HepG2 (cell line): ENCODE measurements around the gene PRMT2. TPM values are rescaled to one million over a fixed set of nuclear protein-coding genes. Genes with fewer than 3 reads are reported as not detected.

Source experiments
- AHR ChIP-seq: IDR thresholded peaks from 2 replicates; pipeline ENCODE4 v1.6.1; 2018; ENCODE audit warnings: missing genetic modification reagents, missing compliant biosample characterization
- ARID2 ChIP-seq: sonication (generic); formaldehyde crosslinking; IDR thresholded peaks from 2 replicates; pipeline ENCODE4 v1.8.1; 2022; ENCODE audit warnings: mild to moderate bottlenecking, missing genetic modification reagents, borderline replicate concordance
- CEBPB ChIP-seq: IDR thresholded peaks from 2 replicates; pipeline ENCODE4 v1.6.1; 2011; ENCODE audit warnings: low read depth, low read length, improper control_type of control experiment, borderline replicate concordance
- CHCHD3 ChIP-seq: sonication (generic); formaldehyde crosslinking; IDR thresholded peaks from 2 replicates; pipeline ENCODE4 v1.8.0; 2022; ENCODE audit warnings: mild to moderate bottlenecking, missing genetic modification reagents, moderate library complexity
- LBX2 ChIP-seq: sonication (generic); formaldehyde crosslinking; IDR thresholded peaks from 2 replicates; pipeline ENCODE4 v1.5.0; 2020; ENCODE audit warnings: missing genetic modification reagents, mild to moderate bottlenecking, borderline replicate concordance
- MLLT10 ChIP-seq: sonication (generic); formaldehyde crosslinking; IDR thresholded peaks from 2 replicates; pipeline ENCODE4 v1.4.0; 2020; ENCODE audit warnings: missing genetic modification reagents
- NFIC ChIP-seq: IDR thresholded peaks from 2 replicates; pipeline ENCODE4 v1.6.1; 2012; ENCODE audit warnings: mild to moderate bottlenecking, low read length, inconsistent platforms
- NFYC ChIP-seq: IDR thresholded peaks from 2 replicates; pipeline ENCODE4 v1.6.1; 2016; ENCODE audit warnings: missing genetic modification reagents, missing compliant biosample characterization
- POLR2AphosphoS5 ChIP-seq: IDR thresholded peaks from 2 replicates; pipeline ENCODE4 v1.6.1; 2012; ENCODE audit warnings: low read depth, low read length
- RAD21 ChIP-seq: fragments of 450-650 bp; formaldehyde crosslinking; IDR thresholded peaks from 2 replicates; pipeline ENCODE4 v1.5.0; 2020; ENCODE audit warnings: mild to moderate bottlenecking
- REST ChIP-seq, 2 experiments: IDR thresholded peaks; 2 replicates each; pipeline ENCODE4 v1.6.1; 2011 to 2012; ENCODE audit warnings: low read length in 2 of 2, borderline replicate concordance in 1 of 2, low read depth in 1 of 2, mild to moderate bottlenecking in 1 of 2, moderate library complexity in 1 of 2
- SNAI1 ChIP-seq: sonication (generic); formaldehyde crosslinking; IDR thresholded peaks from 2 replicates; pipeline ENCODE4 v1.5.0; 2020; ENCODE audit warnings: mild to moderate bottlenecking, missing genetic modification reagents, borderline replicate concordance
- TARDBP ChIP-seq: sonication (generic); formaldehyde crosslinking; IDR thresholded peaks from 2 replicates; pipeline ENCODE4 v1.8.0; 2022; ENCODE audit warnings: mild to moderate bottlenecking, missing genetic modification reagents
- TBX3 ChIP-seq: fragments of 450-650 bp; IDR thresholded peaks from 2 replicates; pipeline ENCODE4 v1.6.1; 2017; ENCODE audit warnings: antibody characterized with exemption, mild to moderate bottlenecking, inconsistent platforms, borderline replicate concordance
- ZFY ChIP-seq: sonication (generic); formaldehyde crosslinking; IDR thresholded peaks from 2 replicates; pipeline ENCODE4 v1.4.0; 2020; ENCODE audit warnings: missing genetic modification reagents
- ZNF430 ChIP-seq: sonication (generic); formaldehyde crosslinking; IDR thresholded peaks from 2 replicates; pipeline ENCODE4 v1.9.0; 2021; ENCODE audit warnings: mild to moderate bottlenecking, missing genetic modification reagents
- ZNF484 ChIP-seq: sonication (generic); formaldehyde crosslinking; IDR thresholded peaks from 2 replicates; pipeline ENCODE4 v1.5.1; 2020; ENCODE audit warnings: mild to moderate bottlenecking, low read depth, missing genetic modification reagents, borderline replicate concordance
- ZNF543 ChIP-seq: sonication (generic); formaldehyde crosslinking; IDR thresholded peaks from 2 replicates; pipeline ENCODE4 v1.4.0; 2020; ENCODE audit warnings: mild to moderate bottlenecking, missing genetic modification reagents
- ZNF570 ChIP-seq: sonication (generic); formaldehyde crosslinking; IDR thresholded peaks from 2 replicates; pipeline ENCODE4 v1.4.0; 2020; ENCODE audit warnings: mild to moderate bottlenecking, missing genetic modification reagents, borderline replicate concordance
- ZNF720 ChIP-seq: sonication (generic); formaldehyde crosslinking; IDR thresholded peaks from 2 replicates; pipeline ENCODE4 v1.4.0; 2020; ENCODE audit warnings: missing genetic modification reagents
- ZSCAN30 ChIP-seq: sonication (generic); formaldehyde crosslinking; IDR thresholded peaks from 2 replicates; pipeline ENCODE4 v1.5.0; 2020; ENCODE audit warnings: mild to moderate bottlenecking, missing genetic modification reagents
- polyA plus RNA-seq, 8 experiments: library from polyadenylated mRNA; depleted of rRNA in 3 of 8; stranded (reverse) in 7 of 8; unstranded in 1 of 8; fragments of >200 nt; fragmentation: Illumina TruSeq in 4 of 8; extraction: Trizol in 4 of 8; gene quantifications; 2 replicates each; pipeline versions ENCODE4 v1.2.1 to v1.2.3, GENCODE V29; 2011 to 2016; ENCODE audit warnings: low read depth in 4 of 8, missing spikeins in 1 of 8, mixed read lengths in 1 of 8; ENCODE audit not compliant: insufficient read depth in 1 of 8
- total RNA-seq, 5 experiments: library from RNA; depleted of rRNA; stranded (reverse); fragments of >200 nt; fragmentation: Illumina TruSeq; extraction: Trizol; gene quantifications; 2 replicates each; pipeline ENCODE4 v1.2.3, GENCODE V29; 2016; ENCODE audit warnings: low read depth in 1 of 5
- TF ChIP-seq, protein P1 (sequence below): sonication (generic); formaldehyde crosslinking; IDR thresholded peaks from 2 replicates; pipeline ENCODE4 v1.5.0; 2020; ENCODE audit warnings: mild to moderate bottlenecking, low read depth, missing genetic modification reagents, borderline replicate concordance
- TF ChIP-seq, protein P2 (sequence below): sonication (generic); formaldehyde crosslinking; IDR thresholded peaks from 2 replicates; pipeline ENCODE4 v1.8.0; 2022; ENCODE audit warnings: mild to moderate bottlenecking, missing genetic modification reagents, moderate library complexity
- TF ChIP-seq, protein P3 (sequence below): sonication (generic); formaldehyde crosslinking; IDR thresholded peaks from 2 replicates; pipeline ENCODE4 v1.4.0; 2020; ENCODE audit warnings: mild to moderate bottlenecking, missing genetic modification reagents

PRMT2 gene
- total and polyA plus RNA-seq, 2 of the 13 experiments (the other 11 are each of a cell fraction or from before 2014, with no cell fraction given), result 54.4 to 78.8 TPM

DNA sequence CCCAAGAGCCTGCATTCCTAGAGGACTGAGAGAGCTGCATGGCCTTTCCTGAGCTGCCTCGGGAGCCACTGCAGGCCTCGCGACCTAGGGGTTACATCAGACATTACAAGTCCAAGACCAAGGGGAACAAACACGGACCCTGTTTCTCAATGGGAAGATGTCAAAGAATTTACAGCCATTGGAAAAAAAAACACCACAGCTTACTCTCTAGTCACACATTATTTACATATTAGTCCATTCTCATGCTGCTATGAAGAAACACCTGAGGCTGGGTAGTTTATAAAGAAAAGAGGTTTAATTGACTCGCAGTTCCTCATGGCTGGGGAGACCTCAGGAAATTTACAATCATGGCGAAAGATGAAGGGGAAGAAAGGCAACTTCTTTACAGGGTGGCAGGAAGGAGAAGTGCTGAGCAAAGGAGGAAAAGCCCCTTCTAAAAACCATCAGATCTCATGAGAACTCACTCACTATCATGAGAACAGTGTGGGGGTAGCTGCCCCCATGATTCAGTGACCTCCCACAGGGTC is 8.4 kb upstream of the PRMT2 start (continued):
- no peak for TF ChIP-seq LBX2
- TF ChIP-seq TARDBP (CRISPR knock-in tag), result no peak
- TF ChIP-seq ZNF484 (CRISPR knock-in tag), result no peak
- no peak for TF ChIP-seq TBX3
- TF ChIP-seq, protein P1, sequence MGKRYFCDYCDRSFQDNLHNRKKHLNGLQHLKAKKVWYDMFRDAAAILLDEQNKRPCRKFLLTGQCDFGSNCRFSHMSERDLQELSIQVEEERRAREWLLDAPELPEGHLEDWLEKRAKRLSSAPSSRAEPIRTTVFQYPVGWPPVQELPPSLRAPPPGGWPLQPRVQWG (CRISPR knock-in tag), result no peak
- TF ChIP-seq CHCHD3 (CRISPR knock-in tag), result no peak
- no peak for TF ChIP-seq AHR (CRISPR knock-in tag)
- TF ChIP-seq ZSCAN30 (CRISPR knock-in tag), result no peak
- TF ChIP-seq ZNF720 (CRISPR knock-in tag), result no peak
- TF ChIP-seq, protein P2, sequence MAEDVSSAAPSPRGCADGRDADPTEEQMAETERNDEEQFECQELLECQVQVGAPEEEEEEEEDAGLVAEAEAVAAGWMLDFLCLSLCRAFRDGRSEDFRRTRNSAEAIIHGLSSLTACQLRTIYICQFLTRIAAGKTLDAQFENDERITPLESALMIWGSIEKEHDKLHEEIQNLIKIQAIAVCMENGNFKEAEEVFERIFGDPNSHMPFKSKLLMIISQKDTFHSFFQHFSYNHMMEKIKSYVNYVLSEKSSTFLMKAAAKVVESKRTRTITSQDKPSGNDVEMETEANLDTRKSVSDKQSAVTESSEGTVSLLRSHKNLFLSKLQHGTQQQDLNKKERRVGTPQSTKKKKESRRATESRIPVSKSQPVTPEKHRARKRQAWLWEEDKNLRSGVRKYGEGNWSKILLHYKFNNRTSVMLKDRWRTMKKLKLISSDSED (CRISPR knock-in tag), result no peak
- TF ChIP-seq MLLT10 (CRISPR knock-in tag), result no peak
- no peak for TF ChIP-seq NFIC
- TF ChIP-seq ARID2, result no peak
- TF ChIP-seq POLR2AphosphoS5, result no peak
- no peak for TF ChIP-seq RAD21
- no peak for TF ChIP-seq ZNF430 (CRISPR knock-in tag)
- TF ChIP-seq NFYC (CRISPR knock-in tag), result no peak
- no peak for TF ChIP-seq ZNF570
- 0 out of 2 replicates have a peak, but pooled peaks have one; percentile 30 for TF ChIP-seq ZFY (CRISPR knock-in tag)
- no peak for TF ChIP-seq SNAI1 (CRISPR knock-in tag)
- TF ChIP-seq CEBPB, result peak; percentile 60; the same call in 1 of the 2 replicates
- TF ChIP-seq REST (IDR thresholded peaks at IDR 0.05; ENCODE audit: borderline replicate concordance in 1 of 2, low read depth in 1 of 2, low read length in 2 of 2), result no peak
- TF ChIP-seq, protein P3, sequence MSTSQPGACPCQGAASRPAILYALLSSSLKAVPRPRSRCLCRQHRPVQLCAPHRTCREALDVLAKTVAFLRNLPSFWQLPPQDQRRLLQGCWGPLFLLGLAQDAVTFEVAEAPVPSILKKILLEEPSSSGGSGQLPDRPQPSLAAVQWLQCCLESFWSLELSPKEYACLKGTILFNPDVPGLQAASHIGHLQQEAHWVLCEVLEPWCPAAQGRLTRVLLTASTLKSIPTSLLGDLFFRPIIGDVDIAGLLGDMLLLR, result no peak
- no peak for TF ChIP-seq ZNF543
